Pons (tissue), 1 donor: ENCODE data around the gene C19orf53.
A peak's percentile ranks its signal among the peaks of the same experiment; 100 is the strongest.
"Not testable (repeated sequence)": the region's sequence is repeated elsewhere in the genome, so short reads cannot be mapped to it uniquely, and the experiment has no call there.

Experiments used
- DNase-seq: peaks from one replicate; pipeline ENCODE4 v3.0.0-alpha.2; 2016; ENCODE audit warnings: low spot score

Gene C19orf53

GRCh38 chr19:13774217-13775191 lies at the start of gene C19orf53:
Gene C19orf53 (plus strand): TSS chr19:13774456. CDS start chr19:13774478, 22 bp downstream.
- peak; percentile 93 for DNase-seq

GRCh38 chr19:13726323-13726722 lies 47.9 kb upstream of the C19orf53 start:
- no peak for DNase-seq

GRCh38 chr19:13727798-13728197 lies 46.5 kb upstream of the C19orf53 start:
- DNase-seq: no peak

- no peak for DNase-seq
Observed at GRCh38 chr19:13729859-13730258, 44.4 kb upstream of the C19orf53 start.

GRCh38 chr19:13731147-13731964 lies 42.9 kb upstream of the C19orf53 start:
- peak; percentile 99 for DNase-seq

GRCh38 chr19:13732337-13732736 lies 41.9 kb upstream of the C19orf53 start:
- DNase-seq: no peak

- DNase-seq: no peak
Observed at GRCh38 chr19:13734751-13735150, 39.5 kb upstream of the C19orf53 start.

- no peak for DNase-seq
Observed at GRCh38 chr19:13738073-13738472, 36.2 kb upstream of the C19orf53 start.

GRCh38 chr19:13741893-13742292 lies 32.4 kb upstream of the C19orf53 start:
- no peak for DNase-seq

GRCh38 chr19:13742756-13743155 lies 31.5 kb upstream of the C19orf53 start:
- DNase-seq: no peak

GRCh38 chr19:13744174-13744573 lies 30.1 kb upstream of the C19orf53 start:
- DNase-seq: no peak

- DNase-seq: no peak
Observed at GRCh38 chr19:13747098-13747453, 27.2 kb upstream of the C19orf53 start.

GRCh38 chr19:13748169-13748828 lies 26.0 kb upstream of the C19orf53 start:
- DNase-seq: no peak

- no peak for DNase-seq
Observed at GRCh38 chr19:13751436-13751835, 22.8 kb upstream of the C19orf53 start.

GRCh38 chr19:13753622-13754021 lies 20.6 kb upstream of the C19orf53 start:
- DNase-seq: not testable (repeated sequence)

GRCh38 chr19:13756210-13756609 lies 18.0 kb upstream of the C19orf53 start:
- DNase-seq: no peak

GRCh38 chr19:13757805-13758772 lies 16.2 kb upstream of the C19orf53 start:
- no peak for DNase-seq

- DNase-seq: no peak
Observed at GRCh38 chr19:13758795-13759194, 15.5 kb upstream of the C19orf53 start.

- DNase-seq: no peak
Observed at GRCh38 chr19:13761423-13761822, 12.8 kb upstream of the C19orf53 start.

GRCh38 chr19:13762635-13763235 lies 11.5 kb upstream of the C19orf53 start:
- no peak for DNase-seq

GRCh38 chr19:13763265-13763664 lies 11.0 kb upstream of the C19orf53 start:
- DNase-seq: no peak
